OCI-LY3 (cell line): ENCODE data around the gene VSIG4.

Experiments used
- CTCF ChIP-seq: fragments of 200-600, 300-600 bp; sonication (generic); IDR thresholded peaks from 2 replicates; pipeline ENCODE4 v1.5.1; 2014; ENCODE audit warnings: antibody characterized with exemption, low read length, low read depth
- EZH2phosphoT487 ChIP-seq: fragments of 200-600 bp; shearing (Covaris generic); IDR thresholded peaks from 2 replicates; pipeline ENCODE4 v1.6.1; 2018; ENCODE audit warnings: antibody characterized with exemption, mixed run types, low read depth

- TF ChIP-seq CTCF: no peak
- no peak for TF ChIP-seq EZH2phosphoT487
Observed at GRCh38 chrX:66042307-66043077, 2.6 kb upstream of the VSIG4 start.
